Testis (tissue), 3 donors: ENCODE measurements around the gene XXYLT1. TPM values are rescaled to one million over a fixed set of nuclear protein-coding genes. Genes with fewer than 3 reads are reported as not detected.
"Not testable (repeated sequence)": the region's sequence is repeated elsewhere in the genome, so short reads cannot be mapped to it uniquely, and the experiment has no call there.

Experiments used
- DNase-seq: peaks from one replicate; pipeline ENCODE4 v3.0.0-alpha.2; 2019
- H3K27ac ChIP-seq, 2 donors: fragments of 200-600 bp; sonication (generic); one replicate each; pipeline ENCODE4 v1.5.1; 2019
- H3K27me3 ChIP-seq: fragments of 200-600 bp; sonication (generic); one replicate; pipeline ENCODE4 v1.5.1; 2019
- H3K36me3 ChIP-seq: fragments of 200-600 bp; sonication (generic); one replicate; pipeline ENCODE4 v1.5.1; 2017; ENCODE audit warnings: low read depth; ENCODE audit errors: missing control alignments
- H3K4me1 ChIP-seq: fragments of 200-600 bp; sonication (generic); one replicate; pipeline ENCODE4 v1.5.1; 2019
- H3K4me3 ChIP-seq, 2 donors: fragments of 200-600 bp; sonication (generic); one replicate each; pipeline ENCODE4 v1.5.1; 2017 to 2019
- H3K9me3 ChIP-seq: fragments of 200-600 bp; sonication (generic); one replicate; pipeline ENCODE4 v1.5.1; 2017
- CTCF ChIP-seq, 3 experiments: fragments of 450-650 bp in 2 of 3; fragments of 200-600 bp in 1 of 3; sonication (generic) in 1 of 3; IDR thresholded peaks; one replicate each; pipeline ENCODE4 v1.5.1; 2016 to 2019; ENCODE audit warnings: antibody characterized with exemption in 3 of 3, mild to moderate bottlenecking in 2 of 3, moderate library complexity in 1 of 3
- POLR2A ChIP-seq: fragments of 450-650 bp; IDR thresholded peaks from one replicate; pipeline ENCODE4 v1.6.1; 2017; ENCODE audit warnings: antibody characterized with exemption, mild to moderate bottlenecking, moderate library complexity
- WGBS, 2 donors: methylation state at CpG; one replicate each; pipeline ENCODE4 v1.1.5; 2018; 5-methylcytosine and 5-hydroxymethylcytosine counted together
- intact Hi-C: fragments of 100-400 bp; cut with DNase I; formaldehyde crosslinking; loops from one replicate; pipeline ENCODE4 v1.15.1; 2023; ENCODE audit warnings: low total_unique reads
- polyA plus RNA-seq: library from polyadenylated mRNA; stranded (reverse); fragments of 350-450 nt; fragmentation: Illumina TruSeq; extraction: RNeasy Lipid Tissue Mini Kit (QIAGEN cat#74804); gene quantifications from one replicate; pipeline ENCODE4 v1.2.3, GENCODE V29; 2014; ENCODE audit warnings: low read depth, low replicate concordance; ENCODE audit not compliant: insufficient read depth
- total RNA-seq, 2 donors: library from RNA; depleted of rRNA; stranded (reverse); fragments of >200 nt; gene quantifications; one replicate each; pipeline ENCODE4 v1.2.3, GENCODE V29; 2016

Gene XXYLT1
- total and polyA plus RNA-seq, 3 donors from 2014 or later: 7.2 to 12.5 (median 11.1) TPM

- intact Hi-C loops: no loop called here
- Histone ChIP-seq H3K27ac (no peak overlapping the region), H3K9me3 (no peaks in the 10 kb centered on the region), H3K27me3 (no peaks in the 10 kb centered on the region), H3K36me3 (no peaks in the 10 kb centered on the region), H3K4me1 (no peaks in the 10 kb centered on the region), H3K4me3 (no peak overlapping the region)
- no peak for DNase-seq
- TF ChIP-seq POLR2A (no peak), CTCF (IDR thresholded peaks at IDR 0.05) (no peak)
- WGBS, 2 donors: 95 to 96% methylated on average over 4 of the region's 4 CpGs
Observed at GRCh38 chr3:195306369-195306768, 35.4 kb upstream of the XXYLT1 start.

DNA sequence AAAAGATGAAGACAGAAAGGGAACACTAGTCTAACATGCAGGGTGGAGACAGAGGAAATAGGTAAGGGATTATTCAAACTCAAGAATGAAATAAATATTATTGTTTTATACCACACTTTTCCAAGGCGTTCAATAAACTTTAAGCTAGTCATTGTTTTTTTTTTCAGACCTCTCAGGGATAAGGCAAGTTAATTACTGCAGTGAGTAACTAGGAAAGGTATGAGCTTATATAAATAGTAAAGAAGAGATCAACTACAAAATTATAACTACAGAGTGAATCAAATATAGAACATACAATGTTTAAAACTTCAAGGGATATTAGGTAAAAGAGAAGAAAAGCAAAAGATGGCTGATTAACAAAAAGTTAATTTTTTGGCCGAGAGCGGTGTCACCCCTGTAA is 31.5 kb upstream of the XXYLT1 start:
- Histone ChIP-seq H3K27ac (no peak overlapping the region), H3K36me3 (no peaks in the 10 kb centered on the region), H3K4me1 (no peaks in the 10 kb centered on the region), H3K27me3 (no peaks in the 10 kb centered on the region), H3K4me3 (no peak overlapping the region), H3K9me3 (no peaks in the 10 kb centered on the region)
- TF ChIP-seq POLR2A: no peak
- TF ChIP-seq CTCF (IDR thresholded peaks at IDR 0.05): no peak
- DNase-seq: no peak
- 96 to 99% methylated on average over 3 of the region's 3 CpGs for WGBS, 2 donors
- intact Hi-C loops: no loop called here

DNA sequence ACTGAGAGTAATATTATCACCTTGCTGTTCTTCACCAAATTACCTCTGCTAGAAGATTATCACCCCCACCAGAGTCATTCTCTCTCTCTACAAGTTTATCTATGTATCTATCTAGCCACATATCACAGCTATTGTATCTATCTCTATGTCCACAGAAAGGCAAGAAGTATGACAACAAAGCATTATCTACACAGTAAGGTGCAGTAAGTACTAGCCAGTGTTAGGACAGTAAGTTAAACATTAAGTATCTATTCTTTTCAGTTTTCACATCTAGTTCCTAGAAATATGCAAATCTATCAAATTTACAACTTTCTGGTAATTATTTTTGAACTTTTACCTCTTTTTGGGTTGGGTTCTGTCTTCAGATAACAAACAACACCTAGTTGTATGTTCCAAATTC is 26.5 kb upstream of the XXYLT1 start:
- Histone ChIP-seq H3K36me3 (no peaks in the 10 kb centered on the region), H3K27ac (no peak overlapping the region), H3K4me3 (no peak overlapping the region), H3K27me3 (no peaks in the 10 kb centered on the region), H3K9me3 (no peaks in the 10 kb centered on the region), H3K4me1 (no peaks in the 10 kb centered on the region)
- intact Hi-C loops: no loop called here
- TF ChIP-seq CTCF (IDR thresholded peaks at IDR 0.05): no peak
- TF ChIP-seq POLR2A: no peak
- no peak for DNase-seq

- intact Hi-C loops: no loop called here
- no peaks in the 10 kb centered on the region for H3K9me3 ChIP-seq
- H3K27me3 ChIP-seq: no peaks in the 10 kb centered on the region
- 100% methylated on average over 1 of the region's 1 CpG for WGBS, 2 donors
- H3K27ac ChIP-seq: no peak overlapping the region
- TF ChIP-seq POLR2A (no peak), CTCF (IDR thresholded peaks at IDR 0.05) (no peak)
- no peaks in the 10 kb centered on the region for H3K36me3 ChIP-seq
- no peak overlapping the region for H3K4me3 ChIP-seq
- H3K4me1 ChIP-seq: no peaks in the 10 kb centered on the region
- DNase-seq: no peak
Observed at GRCh38 chr3:195296662-195297061, 25.7 kb upstream of the XXYLT1 start.

GRCh38 chr3:195291121-195291520 is 20.2 kb upstream of the XXYLT1 start:
- no peaks in the 10 kb centered on the region for H3K36me3 ChIP-seq

DNA sequence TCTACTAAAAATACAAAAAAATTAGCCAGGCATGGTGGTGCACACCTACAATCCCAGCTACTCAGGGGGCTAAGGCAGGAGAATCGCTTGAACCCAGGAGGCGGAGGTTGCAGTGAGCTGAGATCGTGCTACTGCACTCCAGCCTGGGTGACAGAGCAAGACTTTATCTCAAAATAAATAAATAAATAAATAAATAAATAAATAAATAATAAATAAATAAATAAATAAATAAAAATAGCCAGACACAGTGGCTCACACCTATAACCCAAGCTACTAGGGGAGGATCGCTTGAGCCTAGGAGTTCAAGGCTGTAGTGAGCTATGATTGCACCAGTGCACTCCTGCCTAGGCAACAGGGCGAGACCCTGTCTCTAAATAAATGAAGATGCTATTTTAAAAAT is 19.7 kb upstream of the XXYLT1 start:
- H3K9me3 ChIP-seq, H3K4me3 ChIP-seq, intact Hi-C loops, H3K27ac ChIP-seq, DNase-seq, H3K36me3 ChIP-seq, H3K27me3 ChIP-seq, H3K4me1 ChIP-seq: not testable (repeated sequence)
- 95 to 98% methylated on average over 5 of the region's 5 CpGs for WGBS, 2 donors

More at GRCh38 chr3:195291121-195291520, 20.2 kb upstream of the XXYLT1 start:
- Histone ChIP-seq H3K27me3 (no peaks in the 10 kb centered on the region), H3K27ac (no peak overlapping the region), H3K4me3 (no peak overlapping the region), H3K4me1 (no peaks in the 10 kb centered on the region), H3K9me3 (no peaks in the 10 kb centered on the region)
- TF ChIP-seq CTCF (IDR thresholded peaks at IDR 0.05) (no peak), POLR2A (no peak)
- 83 to 84% methylated on average over 1 of the region's 1 CpG for WGBS, 2 donors
- intact Hi-C loops: no loop called here
- DNase-seq: no peak
